WERI-Rb-1 (cell line): ENCODE measurements around the gene ERFL.

Experiments used
- DNase-seq: peaks from one replicate; pipeline ENCODE4 v3.0.0-alpha.2; 2020
- H3K27ac ChIP-seq: fragments of 250-450 bp; sonication (Bioruptor Pico); 2 replicates; pipeline ENCODE4 v1.5.1; 2020; ENCODE audit warnings: mild to moderate bottlenecking, moderate library complexity
- H3K27me3 ChIP-seq: fragments of 250-450 bp; sonication (Bioruptor Pico); 2 replicates; pipeline ENCODE4 v1.5.1; 2021; ENCODE audit warnings: mild to moderate bottlenecking, low read depth, moderate library complexity; ENCODE audit not compliant: insufficient read depth, severe bottlenecking
- H3K36me3 ChIP-seq: fragments of 250-450 bp; sonication (Bioruptor Pico); 2 replicates; pipeline ENCODE4 v1.5.1; 2020; ENCODE audit warnings: mild to moderate bottlenecking, moderate library complexity
- H3K4me3 ChIP-seq: 2 replicates; pipeline ENCODE4 v1.5.1; 2011; ENCODE audit warnings: low read depth, mild to moderate bottlenecking, control low read depth, low read length
- H3K9me3 ChIP-seq: fragments of 250-450 bp; sonication (Bioruptor Pico); 2 replicates; pipeline ENCODE4 v1.5.1; 2021; ENCODE audit warnings: mild to moderate bottlenecking, moderate library complexity; ENCODE audit not compliant: severe bottlenecking
- CTCF ChIP-seq: IDR thresholded peaks from 2 replicates; pipeline ENCODE4 v1.5.1; 2011; ENCODE audit warnings: low read depth, mild to moderate bottlenecking, control low read depth, inconsistent platforms, low read length

ERFL gene

DNA sequence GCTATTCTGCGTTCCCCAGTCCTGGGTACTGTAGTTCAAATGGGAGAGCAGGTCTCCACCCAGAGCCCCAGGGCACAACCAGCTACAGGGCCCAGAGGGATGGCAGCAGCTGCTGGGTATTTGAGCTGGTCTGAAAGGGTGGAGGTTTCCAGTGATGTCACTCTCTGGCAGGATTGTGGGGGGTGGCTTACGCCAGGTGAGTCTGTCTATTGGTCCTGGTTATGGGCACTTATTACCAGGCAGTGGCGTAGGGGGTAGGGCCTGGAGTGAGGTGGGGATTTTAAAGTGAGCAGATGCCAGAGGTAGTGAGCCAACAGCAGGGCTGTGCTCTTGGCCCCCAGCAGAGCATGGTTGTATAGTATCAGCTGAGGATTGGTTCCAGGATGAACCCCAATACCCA lies 62.0 kb downstream of the ERFL start:
- Histone ChIP-seq H3K4me3 (no peak overlapping the region), H3K27ac (no peak overlapping the region), H3K9me3 (no peaks in the 10 kb centered on the region), H3K27me3 (no peaks in the 10 kb centered on the region), H3K36me3 (peaks cover 96% of the 10 kb centered on the region)
- TF ChIP-seq CTCF, result no peak
- no peak for DNase-seq

GRCh38 chr19:41864374-41864773 lies 63.9 kb downstream of the ERFL start:
- H3K27me3 ChIP-seq, result no peaks in the 10 kb centered on the region
- H3K36me3 ChIP-seq, result peaks cover 91% of the 10 kb centered on the region
- no peak overlapping the region for H3K4me3 ChIP-seq

DNA sequence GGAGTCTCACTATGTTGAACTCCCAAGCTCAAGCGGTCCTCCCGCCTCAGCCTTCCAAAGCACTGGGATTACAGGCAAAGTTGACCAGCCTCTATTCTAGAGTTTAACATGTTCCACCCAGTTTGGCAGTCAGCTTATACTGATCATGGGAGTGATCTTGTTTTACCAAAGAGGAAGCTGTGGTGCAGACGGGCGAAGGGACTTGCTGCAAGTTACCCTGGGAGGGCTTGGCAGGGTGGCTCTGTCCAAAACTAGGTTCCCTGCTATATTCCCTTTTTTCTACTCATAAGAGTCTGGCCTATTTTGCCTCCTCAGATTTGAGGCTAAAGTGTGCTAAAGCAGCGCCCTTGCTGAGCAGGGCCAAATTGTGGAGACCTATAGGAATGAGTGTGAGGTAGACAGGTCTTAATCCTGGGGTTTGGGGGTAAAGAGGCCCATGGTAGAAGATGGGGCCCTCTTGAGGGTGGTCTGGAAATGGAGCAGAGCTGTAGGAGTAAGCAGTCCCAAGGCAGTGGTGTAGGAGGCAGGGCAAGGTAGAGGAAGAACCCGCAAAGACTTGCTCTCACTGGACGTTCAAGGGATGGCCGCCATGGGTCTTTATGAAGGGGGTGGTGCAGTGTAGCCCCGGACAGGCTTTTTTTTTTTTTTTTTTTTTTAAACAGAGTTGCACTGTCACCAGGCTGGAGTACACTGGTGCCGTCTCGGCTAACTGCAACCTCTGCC lies 64.9 kb downstream of the ERFL start:
- peaks cover 81% of the 10 kb centered on the region for H3K36me3 ChIP-seq
- no peak overlapping the region for H3K4me3 ChIP-seq
- TF ChIP-seq CTCF, result no peak
- peak overlapping the region; percentile 19; the same call in 1 of the 2 replicates for H3K27ac ChIP-seq
- H3K27me3 ChIP-seq, result no peaks in the 10 kb centered on the region
- H3K9me3 ChIP-seq, result no peaks in the 10 kb centered on the region
- no peak for DNase-seq

More at GRCh38 chr19:41864374-41864773, 63.9 kb downstream of the ERFL start:
- Histone ChIP-seq H3K9me3 (no peaks in the 10 kb centered on the region), H3K27ac (peak overlapping the region; percentile 8; the same call in 1 of the 2 replicates)
- no peak for DNase-seq
- no peak for TF ChIP-seq CTCF

- TF ChIP-seq CTCF, result no peak
- DNase-seq, result no peak
- H3K27ac ChIP-seq, result peak overlapping the region; percentile 19
- H3K36me3 ChIP-seq, result peaks cover 73% of the 10 kb centered on the region
- H3K27me3 ChIP-seq, result no peaks in the 10 kb centered on the region
- no peak overlapping the region for H3K4me3 ChIP-seq
- no peaks in the 10 kb centered on the region for H3K9me3 ChIP-seq
Measured at GRCh38 chr19:41862445-41862986, 65.7 kb downstream of the ERFL start.

GRCh38 chr19:41861846-41862245 lies 66.4 kb downstream of the ERFL start:
- TF ChIP-seq CTCF, result no peak
- Histone ChIP-seq H3K36me3 (peaks cover 66% of the 10 kb centered on the region), H3K4me3 (no peak overlapping the region), H3K27ac (no peak overlapping the region), H3K27me3 (no peaks in the 10 kb centered on the region), H3K9me3 (no peaks in the 10 kb centered on the region)
- no peak for DNase-seq
